Dermis blood vessel endothelial cell (primary cell): ENCODE data around the gene RBM39. TPM values are rescaled to one million over a fixed set of nuclear protein-coding genes. Genes with fewer than 3 reads are reported as not detected.
"Not testable (repeated sequence)": the region's sequence is repeated elsewhere in the genome, so short reads cannot be mapped to it uniquely, and the experiment has no call there.

Source experiments
- DNase-seq: peaks from one replicate; pipeline ENCODE4 v3.0.0; 2010
- total RNA-seq: library from RNA; depleted of rRNA; stranded (reverse); fragments of >200 nt; gene quantifications from 2 replicates; pipeline ENCODE4 v1.2.3, GENCODE V29; 2014

The RBM39 gene
- total RNA-seq, 1 donor from 2014 or later, result 362 TPM

DNA sequence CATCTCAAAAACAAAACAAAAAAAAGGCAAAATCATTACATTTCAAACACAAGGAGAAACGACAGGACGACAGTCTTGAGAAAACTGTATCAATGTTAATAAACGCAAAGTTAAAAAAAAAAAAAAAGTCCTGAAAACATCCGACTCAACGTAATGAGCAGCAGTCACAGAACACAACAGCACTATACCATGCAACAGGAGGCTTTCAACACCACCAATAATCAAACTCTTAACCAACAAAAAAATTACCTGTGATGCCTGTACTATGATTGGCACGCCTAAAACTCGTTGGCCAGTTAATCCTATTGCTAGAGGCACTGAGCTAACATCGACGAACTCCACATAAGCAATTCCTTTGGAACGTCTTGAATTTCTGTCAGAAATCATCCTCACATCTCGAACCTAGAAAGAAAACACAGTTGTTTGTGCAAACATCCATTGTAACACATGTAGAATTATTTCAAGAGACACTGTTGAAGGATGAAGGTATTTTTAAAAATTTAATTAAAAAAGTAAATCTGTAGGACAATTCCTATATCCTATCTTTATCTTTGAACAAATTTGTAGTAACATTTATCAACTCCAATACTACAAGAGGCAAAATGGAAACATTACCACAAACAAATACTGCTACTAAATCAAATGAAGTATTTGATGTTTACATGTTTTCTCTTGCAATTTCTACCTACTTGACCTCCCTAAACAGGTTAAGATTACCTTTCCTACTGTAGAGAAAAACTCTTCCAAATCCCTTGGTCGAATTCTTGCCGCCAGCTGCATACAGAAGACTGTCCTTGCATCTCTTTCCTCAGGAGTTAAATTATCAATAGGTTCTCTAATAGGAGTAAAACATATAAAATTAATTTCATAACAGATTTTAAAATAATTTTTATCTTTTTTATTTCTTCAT is 17.5 kb downstream of the RBM39 start:
- DNase-seq, result no peak

GRCh38 chr20:35723652-35724320 is 18.3 kb downstream of the RBM39 start:
- DNase-seq, result not testable (repeated sequence)

DNA sequence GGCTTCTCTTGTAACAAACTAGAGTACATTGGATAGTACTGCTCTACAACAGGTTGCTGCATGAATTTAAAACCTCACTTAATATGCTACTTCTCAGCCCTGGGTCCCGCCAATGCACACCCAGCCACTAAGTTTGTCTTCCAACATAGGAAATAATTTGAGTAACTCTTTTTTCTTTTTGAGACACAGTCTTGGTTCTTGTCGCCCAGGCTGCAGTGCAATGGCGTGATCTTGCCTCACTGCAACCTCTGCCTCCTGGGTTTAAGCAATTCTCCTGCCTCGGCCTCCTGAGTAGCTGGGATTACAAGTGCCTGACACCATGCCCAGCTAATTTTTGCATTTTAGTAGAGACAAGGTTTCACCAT is 18.8 kb downstream of the RBM39 start:
- DNase-seq, result not testable (repeated sequence)

DNA sequence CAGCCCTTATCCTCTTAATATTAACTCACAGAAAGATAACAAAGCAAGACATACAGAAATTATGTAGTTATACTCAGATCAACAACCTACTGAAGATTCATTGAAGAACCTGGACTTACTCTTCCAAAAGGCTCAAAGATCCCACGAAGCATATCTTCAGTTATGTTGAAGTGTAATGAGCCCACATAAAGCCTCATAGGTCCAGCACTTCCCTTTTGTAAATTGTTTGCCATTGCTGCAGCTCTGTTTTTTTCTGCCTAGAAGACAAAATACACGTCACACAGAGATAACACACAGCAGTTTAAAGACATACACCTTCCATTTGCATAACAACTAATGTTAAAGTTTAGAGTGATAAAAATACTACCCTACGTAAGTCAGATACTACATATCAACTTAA is 20.4 kb downstream of the RBM39 start:
- DNase-seq, result no peak

- no peak for DNase-seq
Observed at GRCh38 chr20:35721219-35721618, 20.8 kb downstream of the RBM39 start.

GRCh38 chr20:35720165-35721123 is 21.6 kb downstream of the RBM39 start:
- no peak for DNase-seq

GRCh38 chr20:35719717-35720116 is 22.3 kb downstream of the RBM39 start:
- no peak for DNase-seq

DNA sequence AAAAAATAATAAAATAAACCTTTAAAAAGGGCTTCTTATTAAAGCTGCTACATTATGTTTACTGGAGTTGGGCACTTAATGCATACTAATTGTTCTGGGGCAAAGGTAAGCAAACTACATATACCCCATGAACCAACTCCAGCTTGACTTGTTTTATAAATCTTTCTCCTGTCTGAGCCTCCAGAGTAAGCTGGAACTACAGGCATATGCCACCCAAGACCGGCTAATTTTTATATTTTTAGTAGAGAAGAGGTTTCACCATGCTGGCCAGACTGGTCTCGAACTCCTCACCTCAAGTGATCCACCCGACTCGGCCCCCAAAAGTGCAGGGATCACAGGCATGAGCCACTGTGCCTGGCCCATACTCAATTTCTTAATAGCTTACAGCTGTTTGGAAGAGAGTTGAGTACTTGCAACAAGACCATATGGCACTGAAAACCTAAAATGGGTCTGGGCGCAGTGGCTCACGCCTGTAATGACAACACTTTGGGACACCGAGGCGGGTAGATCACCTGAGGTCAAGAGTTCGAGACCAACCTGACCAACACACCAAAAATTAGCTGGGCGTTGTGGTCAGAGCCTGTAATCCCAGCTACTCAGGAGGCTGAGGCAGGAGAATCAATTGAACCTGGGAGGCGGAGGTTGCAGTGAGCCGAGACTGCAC is 23.0 kb downstream of the RBM39 start:
- no peak for DNase-seq

DNA sequence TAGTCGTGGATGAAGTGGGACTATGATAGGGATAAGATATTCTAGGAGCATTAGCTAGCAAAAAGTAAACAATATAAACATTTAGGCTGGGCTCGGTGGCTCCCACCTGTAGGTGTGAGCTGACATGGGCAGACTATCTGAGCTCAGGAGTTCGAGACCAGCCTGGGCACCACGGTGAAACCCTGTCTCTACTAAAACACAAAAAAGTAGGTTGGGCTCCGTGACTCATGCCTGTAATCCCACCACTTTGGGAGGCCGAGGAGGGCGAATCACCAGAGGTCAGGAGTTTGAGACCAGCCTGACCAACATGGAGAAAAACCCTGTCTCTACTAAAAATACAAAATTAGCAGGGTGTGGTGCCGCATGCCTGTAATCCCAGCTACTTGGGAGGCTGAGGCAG is 23.7 kb downstream of the RBM39 start:
- not testable (repeated sequence) for DNase-seq

DNA sequence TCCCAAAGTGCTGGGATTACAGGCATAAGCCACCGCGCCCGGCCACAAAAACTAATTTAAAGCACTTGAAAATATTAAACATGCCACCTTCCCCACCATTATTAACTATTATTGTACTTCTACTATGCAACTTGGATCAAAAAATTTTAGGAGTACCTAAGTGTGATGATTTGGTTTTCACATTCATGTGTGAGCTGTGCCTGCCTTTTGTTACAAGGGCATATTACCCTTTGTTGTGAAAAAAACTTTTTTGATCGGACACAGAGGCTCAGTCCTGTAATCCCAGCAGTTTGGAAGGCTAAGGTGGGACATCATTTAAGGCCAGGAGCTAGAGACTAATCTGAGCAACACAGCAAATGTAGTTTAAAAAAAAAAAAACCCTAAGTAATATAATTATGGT is 25.7 kb downstream of the RBM39 start:
- DNase-seq, result no peak

DNA sequence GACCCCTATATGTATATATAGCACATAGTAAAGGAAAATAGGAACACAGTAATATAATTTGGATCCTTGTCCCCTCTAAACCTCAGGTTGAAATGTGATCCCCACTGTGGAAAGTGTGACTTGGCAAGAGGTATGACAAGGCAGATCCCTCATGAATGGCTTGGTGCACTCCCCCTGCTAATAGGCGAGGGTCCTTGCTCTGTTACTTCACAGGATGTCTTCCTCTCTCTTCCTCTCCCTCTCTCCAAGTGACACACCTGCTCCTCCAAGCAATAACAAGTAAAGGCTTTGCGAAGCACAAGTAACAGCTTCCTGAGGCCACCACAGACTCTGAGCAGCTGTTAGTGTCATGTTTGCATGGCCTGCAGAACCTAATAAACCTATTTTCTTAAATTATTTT is 26.4 kb downstream of the RBM39 start:
- DNase-seq, result no peak

DNA sequence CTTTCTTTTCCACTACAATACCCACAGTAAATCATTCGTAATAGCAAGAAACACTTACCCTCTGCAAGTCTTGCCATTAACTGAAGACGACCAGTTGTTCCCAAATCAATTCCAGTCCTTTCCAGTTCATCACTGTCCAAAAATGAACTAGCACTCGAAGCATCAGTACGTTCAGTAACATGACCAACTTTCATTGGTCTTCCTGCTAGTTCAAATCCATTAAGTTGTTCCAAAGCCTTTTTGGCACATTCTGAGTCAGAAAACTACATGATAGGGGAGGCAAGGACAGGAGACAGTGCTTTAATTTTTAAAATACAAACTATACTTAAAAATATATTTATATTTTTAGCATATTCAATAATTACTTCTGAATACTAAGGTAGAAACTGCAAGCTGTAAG is 27.9 kb downstream of the RBM39 start:
- DNase-seq, result no peak

- not testable (repeated sequence) for DNase-seq
Observed at GRCh38 chr20:35713120-35713519, 28.9 kb downstream of the RBM39 start.

- DNase-seq, result no peak
Observed at GRCh38 chr20:35711588-35712209, 30.4 kb downstream of the RBM39 start.

GRCh38 chr20:35710884-35711587 is 31.0 kb downstream of the RBM39 start:
- DNase-seq, result no peak

DNA sequence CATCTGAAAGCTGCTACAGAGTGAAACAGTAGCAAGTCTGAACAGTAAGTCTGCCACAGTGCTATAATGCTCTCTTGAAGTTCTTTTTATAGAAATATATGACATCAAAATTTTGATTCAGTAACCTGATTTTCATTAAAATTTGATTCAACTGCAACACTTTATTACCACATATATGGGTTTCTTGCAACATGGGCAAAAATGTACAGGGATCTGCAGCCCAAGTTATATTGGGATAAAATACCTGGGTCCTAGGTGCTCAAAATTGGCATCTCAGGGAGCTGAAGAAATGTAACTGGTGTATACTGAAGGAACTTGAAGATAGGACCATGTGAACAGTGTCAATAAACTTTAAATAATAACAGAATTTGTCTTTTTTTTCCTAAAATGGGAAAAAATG is 32.0 kb downstream of the RBM39 start:
- DNase-seq, result no peak

DNA sequence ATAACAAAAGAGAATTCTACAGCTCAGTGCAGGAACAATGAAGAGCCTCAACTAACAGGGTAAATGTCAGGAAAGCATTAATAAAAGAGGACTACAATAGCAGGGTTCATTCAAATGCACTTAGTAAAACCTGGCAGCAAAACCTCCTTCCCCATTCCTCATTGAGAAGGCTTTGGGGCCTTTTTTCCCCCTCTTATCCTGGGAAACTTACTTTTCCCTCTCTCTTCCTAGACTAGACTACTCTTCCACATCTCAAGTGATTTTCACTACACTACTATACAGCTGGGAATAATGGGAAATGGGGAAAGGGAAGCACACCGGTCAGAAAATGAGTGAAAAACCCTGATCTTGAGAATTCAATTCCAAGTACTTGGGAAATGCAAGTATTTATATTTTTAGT is 32.8 kb downstream of the RBM39 start:
- no peak for DNase-seq

- no peak for DNase-seq
Observed at GRCh38 chr20:35708502-35708901, 33.6 kb downstream of the RBM39 start.

GRCh38 chr20:35706591-35707529 is 35.2 kb downstream of the RBM39 start:
- not testable (repeated sequence) for DNase-seq

- DNase-seq, result not testable (repeated sequence)
Observed at GRCh38 chr20:35705894-35706293, 36.2 kb downstream of the RBM39 start.
